ENCODE measurements around the gene VTI1A.
"Not testable (repeated sequence)": the region's sequence is repeated elsewhere in the genome, so short reads cannot be mapped to it uniquely, and the experiment has no call there.

Gene VTI1A

DNA sequence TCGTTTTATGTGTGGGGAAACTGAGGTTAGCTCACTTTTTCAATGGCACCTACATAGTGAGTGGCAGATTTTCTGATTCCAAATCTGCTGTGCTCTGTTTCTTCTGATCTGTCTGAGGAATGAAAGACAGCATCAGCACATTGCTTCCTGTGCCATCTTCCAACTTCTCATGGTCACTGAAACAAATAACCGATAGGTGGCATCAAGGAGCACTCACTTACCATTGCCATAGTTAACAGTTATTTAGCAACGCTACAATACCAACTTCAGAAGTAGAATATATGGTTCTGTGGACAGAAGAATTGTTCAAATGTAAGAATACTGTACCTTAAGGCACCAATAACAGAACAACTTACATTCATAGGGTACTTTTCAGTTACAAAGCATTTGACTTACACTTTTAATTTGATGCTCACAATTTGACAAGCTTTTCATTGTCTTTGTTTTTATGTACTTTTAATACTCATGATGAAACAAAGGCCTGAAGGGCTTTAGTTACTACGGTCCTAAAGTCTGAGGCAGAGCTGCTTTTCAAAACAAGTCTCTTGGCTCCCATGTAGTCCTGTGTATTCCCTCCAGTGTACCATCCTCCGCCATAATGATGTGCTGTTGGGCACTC is 274.2 kb downstream of the VTI1A start:
- DNase-seq = peak in 3 of 56 donors; percentile 5 to 18 (median 15)

GRCh38 chr10:112722758-112723157 is 275.7 kb downstream of the VTI1A start:
- peak in 7 of 56 donors; percentile 6 to 52 (median 25) for DNase-seq

DNA sequence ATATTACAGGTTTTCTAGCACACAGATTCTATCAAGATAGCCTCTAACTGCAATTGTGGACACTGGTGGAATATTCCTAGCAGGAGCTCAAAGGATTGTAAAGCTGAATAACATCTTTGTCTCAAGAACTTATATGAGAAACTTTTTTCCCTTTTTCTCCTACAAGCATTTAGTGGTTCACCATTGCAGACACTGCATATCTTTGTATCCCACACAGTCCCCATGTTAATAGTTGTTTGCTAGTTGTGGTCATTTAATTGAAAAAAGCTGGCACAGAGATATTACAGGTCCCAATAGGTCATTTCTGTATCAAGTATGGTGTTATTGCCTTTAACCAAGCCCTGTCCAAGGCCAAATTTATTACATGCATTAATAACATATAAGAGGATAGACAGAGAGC is 276.9 kb downstream of the VTI1A start:
- DNase-seq = no peak

GRCh38 chr10:112724404-112724991 is 277.5 kb downstream of the VTI1A start:
- no peak for DNase-seq

- no peak for DNase-seq
These were observed 281.3 kb downstream of the VTI1A start for GRCh38 chr10:112728118-112728883.

- DNase-seq = no peak
These were observed 282.0 kb downstream of the VTI1A start for GRCh38 chr10:112728997-112729396.

DNA sequence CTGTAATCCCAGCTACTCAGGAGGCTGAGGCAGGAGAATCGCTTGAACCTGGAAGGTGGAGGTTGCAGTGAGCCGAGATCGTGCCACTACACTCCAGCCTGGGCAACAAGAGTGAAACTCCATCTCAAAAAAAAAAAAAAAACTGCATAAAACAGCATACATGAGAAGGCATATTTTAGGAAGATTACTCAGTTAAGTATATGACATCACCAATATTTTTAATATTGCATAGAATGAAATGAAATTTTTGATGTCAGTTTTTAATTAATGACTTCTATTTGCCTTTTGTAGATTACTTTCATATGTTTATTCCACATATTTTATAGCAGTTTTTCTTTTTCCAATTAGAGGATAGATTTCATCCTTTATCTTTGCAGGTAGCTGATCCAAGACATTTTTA is 284.4 kb downstream of the VTI1A start:
- DNase-seq = not testable (repeated sequence)

GRCh38 chr10:112732277-112732921 is 285.4 kb downstream of the VTI1A start:
- DNase-seq = peak in 9 of 56 donors; percentile 5 to 27 (median 15)

DNA sequence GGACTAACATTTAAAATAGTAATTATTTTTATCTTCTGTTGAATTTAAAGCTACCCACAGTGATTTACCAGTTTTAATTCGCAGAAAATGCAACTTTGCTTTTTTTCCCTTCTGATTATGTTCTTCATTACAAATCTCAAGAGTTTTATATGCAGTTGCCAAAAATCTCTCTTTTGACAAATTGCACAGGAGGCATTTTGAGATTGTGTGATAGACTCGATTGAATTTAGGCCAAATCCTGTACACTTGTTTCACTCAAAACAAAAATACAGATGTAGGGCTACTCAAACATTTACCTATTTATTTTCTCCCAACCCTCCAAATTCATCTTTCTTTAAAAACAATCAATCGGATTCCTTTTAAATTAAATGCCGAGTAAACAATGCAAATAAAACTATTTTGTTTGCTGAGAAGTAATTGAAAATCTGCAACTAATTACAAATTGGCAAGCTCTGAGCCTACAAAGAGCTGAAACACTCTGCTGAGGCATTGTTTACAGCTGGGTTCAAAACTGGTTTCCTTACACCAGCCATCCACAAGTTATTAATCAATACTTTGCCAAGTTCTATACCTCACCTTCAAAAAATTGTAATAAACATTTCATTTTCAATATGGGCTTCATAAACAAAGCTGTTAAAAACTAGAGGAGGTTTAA is 288.2 kb downstream of the VTI1A start:
- no peak for DNase-seq

DNA sequence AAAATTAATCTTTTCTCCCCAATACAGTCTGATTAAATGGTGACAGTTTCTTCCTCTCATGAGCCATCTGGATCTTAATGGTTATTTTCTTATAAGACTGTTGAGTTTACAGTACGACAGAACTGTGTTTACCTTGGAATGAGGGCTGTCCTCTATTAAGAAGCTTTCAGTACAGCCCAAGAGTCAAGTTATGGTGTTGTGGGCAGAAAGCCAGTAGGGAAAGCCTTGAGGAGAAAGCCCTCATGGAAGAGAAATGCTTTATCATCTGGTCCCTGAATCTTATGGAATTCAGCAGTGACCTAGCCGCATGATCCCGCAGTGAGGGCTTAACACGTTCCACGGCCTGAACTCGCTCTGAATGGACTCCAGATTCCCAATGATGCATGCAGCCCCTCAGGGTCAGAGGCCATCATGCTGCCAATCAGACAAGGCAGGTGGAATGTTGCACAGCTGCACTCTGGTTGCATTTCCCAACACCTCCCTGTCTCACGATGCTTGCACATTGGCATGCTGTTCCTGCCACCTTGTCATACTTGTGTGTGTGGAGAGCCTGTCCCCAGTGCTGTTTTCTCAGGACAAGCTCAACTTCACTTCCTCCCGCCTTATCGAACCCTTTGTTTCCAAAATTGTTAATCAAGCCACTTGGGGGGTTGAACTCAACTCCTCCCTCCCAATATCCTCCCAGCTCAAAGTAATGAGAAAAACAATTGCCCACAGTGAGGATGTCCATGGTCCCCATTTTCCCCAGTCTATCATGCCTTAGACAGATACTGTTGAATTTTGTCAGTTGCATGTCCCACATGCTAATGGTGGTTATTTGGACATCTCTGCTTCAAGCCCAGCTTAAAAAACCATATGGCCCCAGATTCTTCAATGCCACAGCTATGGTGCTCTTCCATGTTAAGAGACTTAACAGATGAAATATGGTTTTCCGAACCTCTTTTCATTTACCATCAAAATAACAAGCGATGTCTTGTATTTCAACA is 291.9 kb downstream of the VTI1A start:
- DNase-seq = no peak

- no peak for DNase-seq
These were observed 292.8 kb downstream of the VTI1A start for GRCh38 chr10:112739592-112740353.

- DNase-seq = no peak
These were observed 294.9 kb downstream of the VTI1A start for GRCh38 chr10:112741830-112742402.

DNA sequence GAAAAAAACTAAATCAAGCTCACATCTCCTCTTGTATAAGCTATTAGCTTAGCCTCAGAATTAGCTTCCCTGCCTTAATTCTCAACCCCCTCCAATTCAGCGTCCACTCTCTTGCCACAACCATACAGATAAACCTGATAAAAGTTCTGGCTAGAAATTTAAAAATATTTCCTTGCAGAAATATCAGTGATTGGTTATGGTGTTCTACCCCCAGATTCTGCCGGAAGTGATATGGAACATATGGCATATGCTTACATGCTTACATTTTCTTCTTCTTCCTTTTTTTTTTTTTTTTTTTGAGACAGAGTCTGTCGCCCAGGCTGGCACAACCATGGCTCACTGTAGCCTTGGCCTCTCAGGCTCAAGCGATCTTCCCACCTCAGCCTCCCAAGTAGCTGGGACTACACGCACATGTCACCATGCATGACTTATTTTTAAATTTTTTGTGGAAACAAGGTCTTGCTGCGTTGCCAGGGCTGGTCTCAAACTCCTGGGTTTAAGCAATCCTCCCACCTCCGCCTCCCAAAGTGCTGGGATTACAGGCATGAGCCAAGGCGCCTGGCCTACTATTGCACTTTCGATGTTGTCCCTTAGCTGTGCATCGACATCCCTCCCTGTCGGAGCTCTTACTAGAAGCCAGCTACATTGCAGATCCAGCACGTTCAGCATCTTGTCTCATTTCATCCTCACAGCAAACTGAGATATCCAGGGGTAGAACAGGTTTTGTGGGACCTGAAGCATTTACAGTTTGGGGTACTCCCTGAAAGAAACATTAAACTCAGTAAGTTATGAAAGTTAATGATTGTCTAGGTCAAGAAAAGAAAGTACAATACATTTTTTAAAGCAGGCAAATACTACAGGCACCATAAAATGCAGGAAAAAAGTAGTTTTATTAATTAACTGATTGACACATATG is 297.4 kb downstream of the VTI1A start:
- no peak for DNase-seq

- DNase-seq = no peak
These were observed 299.3 kb downstream of the VTI1A start for GRCh38 chr10:112746329-112746728.

DNA sequence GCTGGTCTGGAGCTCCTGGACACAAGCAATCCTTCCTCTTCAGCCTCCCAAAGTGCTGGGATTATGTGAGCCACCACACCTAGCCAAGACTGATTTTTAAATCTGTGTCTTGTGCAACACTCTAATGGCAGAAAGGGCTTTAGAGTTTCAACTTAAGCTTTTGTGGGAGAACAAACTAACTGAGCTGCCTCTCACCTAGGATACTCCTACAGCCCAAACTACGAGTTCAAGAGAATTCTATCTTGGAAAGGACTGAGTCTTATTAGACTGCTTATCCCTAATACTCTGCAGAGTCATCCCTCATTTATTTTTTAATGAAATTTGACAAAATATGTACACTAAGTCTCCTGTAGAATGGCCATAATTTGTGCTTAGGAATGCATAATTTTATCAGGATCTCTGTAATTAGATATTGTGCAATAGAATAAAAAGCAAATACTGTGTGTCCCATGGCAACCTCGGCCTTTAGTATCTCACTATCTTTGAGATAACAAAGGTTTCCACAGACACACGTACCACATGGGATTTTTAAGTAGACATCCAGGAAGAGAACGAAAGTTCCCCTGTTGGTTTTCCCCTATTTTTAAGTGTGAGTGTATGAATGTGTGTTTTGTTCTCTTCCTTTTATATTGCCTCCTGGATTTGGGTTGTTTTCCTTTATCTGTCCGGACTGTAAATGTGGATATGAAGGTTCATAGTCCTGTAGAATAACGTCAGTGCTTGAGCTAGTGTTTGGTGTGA is 303.6 kb downstream of the VTI1A start:
- no peak for DNase-seq

GRCh38 chr10:112751651-112752050 is 304.6 kb downstream of the VTI1A start:
- no peak for DNase-seq

GRCh38 chr10:112752288-112752687 is 305.3 kb downstream of the VTI1A start:
- DNase-seq = no peak
